Panc1 (cell line): ENCODE measurements around the gene PLXNB1. TPM values are rescaled to one million over a fixed set of nuclear protein-coding genes. Genes with fewer than 3 reads are reported as not detected.

Experiments used
- ATAC-seq: fragments of 200-7000 bp; cut with Tn5 transposase; 2 replicates; pipeline ENCODE4 v1.9.1; 2020; ENCODE audit warnings: mild to moderate bottlenecking, moderate library complexity
- BruUV-seq: library from RNA; stranded (reverse); fragments of 400-500 nt; replicated peaks from 2 replicates; lab custom pipeline; 2021; lab: Mats Ljungman, UMichigan
- CTCF ChIA-PET: fragments of 300-600 bp; sonication (Branson Sonifier 250); formaldehyde crosslinking; loops from one replicate; lab custom pipeline; 2022; ENCODE audit warnings: antibody characterized with exemption; lab: Charles Lee
- POLR2A ChIA-PET: fragments of 300-600 bp; sonication (Branson Sonifier 250); formaldehyde crosslinking; loops from one replicate; lab custom pipeline; 2022; ENCODE audit warnings: antibody characterized with exemption; lab: Charles Lee
- DNase-seq: peaks from one replicate; pipeline ENCODE4 v3.0.0-alpha.2; 2010; ENCODE audit warnings: low read depth, low spot score
- H3K27ac ChIP-seq: 2 replicates; pipeline ENCODE4 v1.5.1; 2011; ENCODE audit warnings: mild to moderate bottlenecking, low read length, inconsistent platforms
- H3K27me3 ChIP-seq: fragments of 200-500 bp; sonication (Bioruptor generic); 2 replicates; pipeline ENCODE4 v1.6.0; 2014; ENCODE audit warnings: low read length, inconsistent platforms; ENCODE audit not compliant: control insufficient read depth, insufficient read depth
- H3K36me3 ChIP-seq: fragments of 200-500 bp; sonication (Bioruptor generic); 2 replicates; pipeline ENCODE4 v1.5.1; 2014; ENCODE audit warnings: inconsistent platforms, mild to moderate bottlenecking, low read length, moderate library complexity; ENCODE audit not compliant: control insufficient read depth, insufficient read depth
- H3K4me1 ChIP-seq: 2 replicates; pipeline ENCODE4 v1.5.1; 2011; ENCODE audit warnings: inconsistent platforms, mild to moderate bottlenecking, low read length, moderate library complexity; ENCODE audit not compliant: control insufficient read depth, insufficient read depth
- H3K4me3 ChIP-seq, 2 experiments: 2 replicates each; pipeline ENCODE4 v1.5.1; 2011 to 2012; ENCODE audit warnings: low read depth in 2 of 2, low read length in 2 of 2, mild to moderate bottlenecking in 2 of 2, inconsistent platforms in 1 of 2, moderate library complexity in 1 of 2
- H3K9me3 ChIP-seq: fragments of 200-500 bp; sonication (Bioruptor generic); 2 replicates; pipeline ENCODE4 v1.5.1; 2014; ENCODE audit warnings: low read depth, mild to moderate bottlenecking, inconsistent platforms, low read length, moderate library complexity; ENCODE audit not compliant: control insufficient read depth, insufficient read depth
- CTCF ChIP-seq: fragments of 450-650 bp; IDR thresholded peaks from 2 replicates; pipeline ENCODE4 v1.5.1; 2017; ENCODE audit warnings: mild to moderate bottlenecking
- POLR2AphosphoS5 ChIP-seq: IDR thresholded peaks from 2 replicates; pipeline ENCODE4 v1.6.1; 2012; ENCODE audit warnings: mild to moderate bottlenecking, low read depth, low read length, moderate library complexity
- REST ChIP-seq, 2 experiments: IDR thresholded peaks; 2 replicates each; pipeline ENCODE4 v1.6.1; 2011 to 2012; ENCODE audit warnings: low read depth in 2 of 2, control low read depth in 1 of 2, low read length in 1 of 2, mild to moderate bottlenecking in 1 of 2, moderate library complexity in 1 of 2; ENCODE audit not compliant: insufficient read depth in 1 of 2
- SIN3A ChIP-seq: IDR thresholded peaks from 2 replicates; pipeline ENCODE4 v1.6.1; 2012; ENCODE audit warnings: low read depth, mild to moderate bottlenecking, low read length, moderate library complexity, borderline replicate concordance; ENCODE audit not compliant: insufficient read depth
- TCF7L2 ChIP-seq: IDR thresholded peaks from 2 replicates; pipeline ENCODE4 v1.6.1; 2011; ENCODE audit warnings: mild to moderate bottlenecking, low read depth, low read length, inconsistent platforms
- in situ Hi-C: cut with HindIII; loops from 2 replicates; pipeline ENCODE4 v1.10.0; 2016; ENCODE audit warnings: low sequenced_read_pairs, low pct_unique_long_range_greater_than_20kb
- intact Hi-C: fragments of 100-400 bp; cut with micrococcal nuclease; formaldehyde crosslinking; loops from one replicate; pipeline ENCODE4 v1.10.0; 2022; ENCODE audit not compliant: unreplicated experiment
- total RNA-seq: library from RNA; stranded (reverse); gene quantifications from one replicate; pipeline ENCODE4 v1.2.1, GENCODE V29; 2021; ENCODE audit not compliant: unreplicated experiment

Gene PLXNB1
- total RNA-seq, 1 experiment from 2014 or later: 22.8 TPM

DNA sequence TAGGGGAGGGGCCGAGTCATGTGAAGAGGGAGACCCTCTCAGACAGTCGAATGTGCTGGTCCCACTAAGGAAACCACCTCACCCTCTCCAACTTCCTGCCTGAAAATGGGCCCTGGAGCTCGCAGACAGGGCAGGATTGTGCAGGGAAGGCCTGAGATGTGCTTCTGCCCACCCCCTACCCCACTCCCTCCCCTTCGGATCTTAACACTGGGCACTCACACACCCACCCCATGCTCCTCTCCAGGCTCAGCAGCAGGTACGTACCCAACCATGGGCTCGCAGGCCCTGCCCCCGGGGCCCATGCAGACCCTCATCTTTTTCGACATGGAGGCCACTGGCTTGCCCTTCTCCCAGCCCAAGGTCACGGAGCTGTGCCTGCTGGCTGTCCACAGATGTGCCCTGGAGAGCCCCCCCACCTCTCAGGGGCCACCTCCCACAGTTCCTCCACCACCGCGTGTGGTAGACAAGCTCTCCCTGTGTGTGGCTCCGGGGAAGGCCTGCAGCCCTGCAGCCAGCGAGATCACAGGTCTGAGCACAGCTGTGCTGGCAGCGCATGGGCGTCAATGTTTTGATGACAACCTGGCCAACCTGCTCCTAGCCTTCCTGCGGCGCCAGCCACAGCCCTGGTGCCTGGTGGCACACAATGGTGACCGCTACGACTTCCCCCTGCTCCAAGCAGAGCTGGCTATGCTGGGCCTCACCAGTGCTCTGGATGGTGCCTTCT is 36.7 kb upstream of the PLXNB1 start:
- peak; percentile 29 for ATAC-seq
- ChIA-PET CTCF (interaction anchor here (0.8 kb wide), 1 partner anchor 66 kb away, joined by 4 read pairs; no protein-coding TSS in a partner anchor), POLR2A (interaction anchor here (0.6 kb wide), 1 partner anchor 18 kb away, joined by 23 read pairs; no protein-coding TSS in a partner anchor)
- H3K27me3 ChIP-seq: no peaks in the 10 kb centered on the region
- TF ChIP-seq POLR2AphosphoS5: no peak
- no peak for TF ChIP-seq SIN3A
- no peak for TF ChIP-seq CTCF
- TF ChIP-seq TCF7L2: no peak
- no peak for TF ChIP-seq REST (IDR thresholded peaks at IDR 0.05; ENCODE audit: insufficient read depth in 1 of 2, low read depth in 2 of 2, low read length in 1 of 2)
- intact Hi-C loops (loop anchor here (5.0 kb wide), 1 partner anchor 81 kb away; no protein-coding TSS in a partner anchor), in situ Hi-C loops (no loop called here)
- peak overlapping the region; percentile 1 to 18; a peak in 2 of 4 replicates for H3K4me3 ChIP-seq
- peaks cover 10% of the 10 kb centered on the region for H3K4me1 ChIP-seq
- H3K36me3 ChIP-seq: no peaks in the 10 kb centered on the region; the same call in 1 of the 2 replicates
- H3K9me3 ChIP-seq: no peaks in the 10 kb centered on the region
- no peak for DNase-seq
- BruUV-seq: no TSS peak
- no peak overlapping the region; the same call in 1 of the 2 replicates for H3K27ac ChIP-seq

GRCh38 chr3:48465531-48466378 is 35.9 kb upstream of the PLXNB1 start:
- Histone ChIP-seq H3K4me1 (peaks cover 10% of the 10 kb centered on the region), H3K27me3 (no peaks in the 10 kb centered on the region), H3K4me3 (peak overlapping the region; percentile 1 to 18; a peak in 2 of 4 replicates), H3K9me3 (no peaks in the 10 kb centered on the region), H3K27ac (peak overlapping the region; percentile 65), H3K36me3 (no peaks in the 10 kb centered on the region; the same call in 1 of the 2 replicates)
- in situ Hi-C loops (no loop called here), intact Hi-C loops (loop anchor here (5.0 kb wide), 1 partner anchor 82 kb away; no protein-coding TSS in a partner anchor)
- BruUV-seq: no TSS peak
- ATAC-seq: peak; percentile 79
- DNase-seq: peak; percentile 80
- no peak for TF ChIP-seq REST (IDR thresholded peaks at IDR 0.05; ENCODE audit: insufficient read depth in 1 of 2, low read depth in 2 of 2, low read length in 1 of 2)
- TF ChIP-seq SIN3A: no peak
- no peak; the same call in 1 of the 2 replicates for TF ChIP-seq POLR2AphosphoS5
- TF ChIP-seq CTCF: peak; percentile 79
- no peak for TF ChIP-seq TCF7L2
- CTCF ChIA-PET: no interaction called here
- POLR2A ChIA-PET: interaction anchor here (0.6 kb wide), 1 partner anchor 17 kb away, joined by 23 read pairs; no protein-coding TSS in a partner anchor
